ENCODE measurements around the gene SF3A2. TPM values are rescaled to one million over a fixed set of nuclear protein-coding genes. Genes with fewer than 3 reads are reported as not detected.

The SF3A2 gene
- total and polyA plus RNA-seq, 2 donors (not counting 1 experiment from before 2014, with no cell fraction given), result 98.2 to 140 TPM

- ATAC-seq (ENCODE audit: low read depth), result peak; percentile 16
- Mint-ChIP-seq H3K27ac (peak overlapping the region; percentile 93), H3K9me3 (ENCODE audit: insufficient read depth) (no peaks in the 10 kb centered on the region), H3K27me3 (no peaks in the 10 kb centered on the region), H3K4me3 (peak overlapping the region; percentile 86), H3K4me1 (peaks cover 48% of the 10 kb centered on the region)
- WGBS (ENCODE audit: insufficient coverage), result 11% methylated on average over 45 of the region's 45 CpGs
- ChIA-PET POLR2A (interaction anchor here (0.6 to 10.8 kb wide), 13 partner anchors 13 to 203 kb away, joined by 3 to 134 read pairs (median 3); partner anchors contain the start of gene JSRP1), CTCF (interaction anchor here (0.5 to 7.5 kb wide), 22 partner anchors 9 to 347 kb away, joined by 3 to 66 read pairs (median 6); partner anchors contain the start of genes AP3D1, JSRP1, PLEKHJ1 and SF3A2)
- peaks cover 0 to 35% of the 10 kb centered on the region in 2 experiments for H3K36me3 ChIP-seq (replicated peaks in 1 of 2; ENCODE audit: control extremely low read depth in 1 of 2, control insufficient read depth in 1 of 2, extremely low read depth in 1 of 2, insufficient read depth in 2 of 2, low read length in 1 of 2)
- H4K20me1 ChIP-seq (ENCODE audit: control insufficient read depth, insufficient read depth, low read length, poor library complexity, severe bottlenecking), result peaks cover 75% of the 10 kb centered on the region
- H3K79me2 ChIP-seq (ENCODE audit: control insufficient read depth, insufficient read depth, low read length), result peaks cover 80% of the 10 kb centered on the region
- H3K4me3 ChIP-seq (ENCODE audit: control extremely low read depth in 1 of 5, extremely low read depth in 1 of 5, insufficient read depth in 1 of 5, low read depth in 2 of 5, low read length in 4 of 5), result peak overlapping the region in 4 of 5 experiments; percentile 5 to 100 (median 34)
- no peaks in the 10 kb centered on the region for H3K27me3 ChIP-seq (replicated peaks in 1 of 4; ENCODE audit: control extremely low read depth in 1 of 4, control insufficient read depth in 3 of 4, insufficient read depth in 4 of 4, low read length in 3 of 4)
- peak overlapping the region; percentile 50 for H3K9ac ChIP-seq (ENCODE audit: low read length)
- no peaks in the 10 kb centered on the region for H3K9me3 ChIP-seq (ENCODE audit: control extremely low read depth in 1 of 3, control insufficient read depth in 2 of 3, insufficient read depth in 1 of 3, low read length in 2 of 3)
- H3K4me2 ChIP-seq (replicated peaks; ENCODE audit: low read depth, low read length, poor library complexity, severe bottlenecking), result peak overlapping the region; percentile 99
- H3K4me1 ChIP-seq (ENCODE audit: control insufficient read depth in 2 of 2, insufficient read depth in 2 of 2, low read length in 2 of 2), result peaks cover 39 to 54% of the 10 kb centered on the region in 2 donors
- intact Hi-C loops (cut with micrococcal nuclease), result loop anchor here (1.0 to 10.0 kb wide), 6 partner anchors 15 to 201 kb away; partner anchors contain the start of genes GADD45B, PLEKHJ1 and SF3A2
- DNase-seq, result peak; percentile 90
- H2AFZ ChIP-seq (ENCODE audit: insufficient read depth, low read depth, low read length, poor library complexity, severe bottlenecking), result no peak overlapping the region
- peak overlapping the region; percentile 79 to 84 for H3K27ac ChIP-seq (ENCODE audit: low read length in 2 of 2)
- TF ChIP-seq EZH2 (IDR thresholded peaks at IDR 0.05; ENCODE audit: borderline replicate concordance, insufficient read depth, low read depth, low read length, poor library complexity, severe bottlenecking) (no peak), CTCF (IDR thresholded peaks at IDR 0.05) (peak; percentile 94)
These were observed 36.9 kb downstream of the SF3A2 start for GRCh38 chr19:2273356-2274184.
